Activated T-helper 17 cell treated with anti-CD3 and anti-CD28 coated beads, Interleukin-2, amount 50 U/mL, for 72 hours (primary cell): ENCODE measurements around the gene RBSN. TPM values are rescaled to one million over a fixed set of nuclear protein-coding genes. Genes with fewer than 3 reads are reported as not detected.
"Not testable (repeated sequence)": the region's sequence is repeated elsewhere in the genome, so short reads cannot be mapped to it uniquely, and the experiment has no call there.

Experiments
- ATAC-seq: fragments of 150-1000 bp; cut with Tn5 transposase; replicated peaks from 2 replicates; pipeline ENCODE4 v1.10.0; 2021; ENCODE audit warnings: mild to moderate bottlenecking, moderate library complexity
- H3K27ac Mint-ChIP-seq: one replicate; pipeline ENCODE4 v1.8.0; 2022; ENCODE audit warnings: mixed read lengths
- H3K27me3 Mint-ChIP-seq: one replicate; pipeline ENCODE4 v1.8.0; 2022; ENCODE audit warnings: mixed read lengths
- H3K36me3 Mint-ChIP-seq: one replicate; pipeline ENCODE4 v1.8.0; 2022; ENCODE audit warnings: low read depth, mild to moderate bottlenecking, mixed read lengths
- H3K4me1 Mint-ChIP-seq: one replicate; pipeline ENCODE4 v1.8.0; 2022; ENCODE audit warnings: mixed read lengths
- H3K4me3 Mint-ChIP-seq: one replicate; pipeline ENCODE4 v1.8.0; 2022; ENCODE audit warnings: mild to moderate bottlenecking, mixed read lengths
- H3K9me3 Mint-ChIP-seq: one replicate; pipeline ENCODE4 v1.8.0; 2022; ENCODE audit warnings: mixed read lengths
- total RNA-seq, 2 donors: library from RNA; stranded (reverse); gene quantifications; one replicate each; pipeline ENCODE4 v1.2.3, GENCODE V29; 2022

Gene RBSN
- 10 to 100 TPM; 15.9 to 19.0 TPM for total RNA-seq

GRCh38 chr3:15098503-15099363 is at the start of gene RBSN:
TSS of gene RBSN (minus strand) at chr3:15099148. CDS start at chr3:15096120, 3,028 bp downstream.
- Mint-ChIP-seq H3K9me3 (no peaks in the 10 kb centered on the region), H3K27ac (peak within 1 kb of the TSS; percentile 96), H3K27me3 (no peaks in the 10 kb centered on the region), H3K4me3 (peak within 1 kb of the TSS; percentile 92), H3K4me1 (peaks cover 12% of the 10 kb centered on the region), H3K36me3 (peaks cover 51% of the 10 kb centered on the region)
- ATAC-seq, result peak; percentile 84

DNA sequence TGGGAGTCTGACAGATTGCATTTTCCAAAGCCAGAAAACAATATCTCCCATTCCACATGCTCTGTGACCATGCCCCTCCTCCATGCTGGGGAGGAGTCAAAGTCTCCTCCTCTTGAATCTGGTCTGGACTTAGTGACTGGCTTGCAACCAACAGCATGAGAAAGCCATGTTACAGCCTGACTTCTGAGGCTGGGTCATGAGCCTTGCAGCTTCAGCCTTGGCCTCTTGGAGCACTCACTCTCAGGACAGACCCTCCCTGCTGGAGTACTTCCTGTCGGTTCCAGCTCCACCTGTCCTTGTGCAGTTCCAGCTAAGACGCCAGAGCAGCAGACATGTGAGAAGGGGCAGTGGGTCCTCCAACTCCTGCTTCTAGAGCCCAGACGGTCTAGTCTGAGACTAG is 49.7 kb upstream of the RBSN start:
- H3K36me3 Mint-ChIP-seq, result no peaks in the 10 kb centered on the region
- no peaks in the 10 kb centered on the region for H3K4me1 Mint-ChIP-seq
- no peak for ATAC-seq
- no peak overlapping the region for H3K4me3 Mint-ChIP-seq
- H3K27me3 Mint-ChIP-seq, result peaks cover 34% of the 10 kb centered on the region
- H3K27ac Mint-ChIP-seq, result no peak overlapping the region
- H3K9me3 Mint-ChIP-seq, result no peaks in the 10 kb centered on the region

DNA sequence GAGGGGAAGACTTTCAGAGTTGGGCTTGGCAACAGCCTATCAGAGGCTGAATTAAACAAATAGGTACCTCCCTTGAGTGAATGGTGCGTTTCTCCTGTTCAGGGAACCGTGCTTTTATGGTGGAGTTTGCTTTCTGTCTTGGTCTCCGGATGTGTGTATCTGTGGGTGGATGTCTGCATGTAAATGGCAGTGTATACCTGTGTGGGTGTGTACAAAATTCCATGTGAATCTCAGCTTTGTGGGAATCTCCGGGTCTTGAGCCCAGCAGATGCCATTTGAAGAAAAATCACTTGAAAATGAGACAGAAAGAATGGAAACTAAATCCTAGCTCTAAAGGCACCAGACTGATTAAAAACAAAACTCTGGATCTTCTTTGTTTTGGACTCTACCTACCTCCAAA is 37.9 kb upstream of the RBSN start:
- not testable (repeated sequence) for H3K27ac Mint-ChIP-seq, ATAC-seq, H3K4me3 Mint-ChIP-seq, H3K9me3 Mint-ChIP-seq, H3K36me3 Mint-ChIP-seq, H3K4me1 Mint-ChIP-seq
- peaks cover 30% of the 10 kb centered on the region for H3K27me3 Mint-ChIP-seq

DNA sequence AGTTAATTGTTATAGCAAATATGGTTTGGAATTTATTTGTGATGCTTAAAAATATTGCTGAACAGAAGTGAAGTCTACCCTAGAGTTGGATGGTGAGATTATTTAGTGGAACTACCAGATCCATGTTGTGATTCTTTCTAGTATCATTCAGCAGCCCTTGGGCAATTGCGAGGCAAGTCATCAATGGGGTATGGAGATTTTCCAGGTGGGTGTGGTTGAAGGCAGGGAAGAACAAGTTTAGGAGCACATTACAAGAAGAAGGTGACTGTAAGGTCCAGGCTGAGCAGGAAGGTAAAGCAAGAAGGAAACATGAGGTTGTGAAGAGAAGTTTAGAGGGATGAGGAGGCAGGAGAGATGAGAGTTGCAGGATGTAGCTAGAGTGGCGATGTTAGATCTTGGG is 36.0 kb upstream of the RBSN start:
- H3K4me3 Mint-ChIP-seq, H3K36me3 Mint-ChIP-seq, H3K27ac Mint-ChIP-seq, H3K9me3 Mint-ChIP-seq, ATAC-seq, H3K4me1 Mint-ChIP-seq: not testable (repeated sequence)
- H3K27me3 Mint-ChIP-seq, result peaks cover 27% of the 10 kb centered on the region

DNA sequence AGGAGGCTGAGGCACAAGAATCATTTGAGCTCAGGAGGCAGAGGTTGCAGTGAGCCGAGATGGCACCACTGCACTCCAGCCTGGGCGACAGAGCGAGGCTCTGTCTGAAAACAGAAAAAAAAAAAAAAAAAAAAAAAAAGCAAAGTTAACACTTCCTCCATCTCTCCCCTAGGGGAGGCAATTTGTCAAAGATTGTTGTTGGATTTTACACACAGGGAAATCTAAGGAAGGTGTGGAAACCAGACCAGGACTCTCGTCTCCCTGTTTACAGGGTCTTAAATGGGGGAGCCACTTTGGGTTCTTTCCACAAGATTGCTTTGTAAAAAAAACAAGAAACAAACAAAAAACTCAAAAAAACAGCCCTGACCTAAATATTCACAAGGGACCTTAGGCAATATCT is 29.5 kb upstream of the RBSN start:
- H3K27ac Mint-ChIP-seq, H3K27me3 Mint-ChIP-seq: not testable (repeated sequence)

GRCh38 chr3:15126975-15127374 is 28.0 kb upstream of the RBSN start:
- H3K27ac Mint-ChIP-seq, H3K9me3 Mint-ChIP-seq, H3K4me1 Mint-ChIP-seq, H3K4me3 Mint-ChIP-seq, ATAC-seq, H3K27me3 Mint-ChIP-seq, H3K36me3 Mint-ChIP-seq: not testable (repeated sequence)

More for the DNA sequence above, 29.5 kb upstream of the RBSN start:
- not testable (repeated sequence) for H3K9me3 Mint-ChIP-seq, H3K36me3 Mint-ChIP-seq, H3K4me1 Mint-ChIP-seq, H3K4me3 Mint-ChIP-seq, ATAC-seq

DNA sequence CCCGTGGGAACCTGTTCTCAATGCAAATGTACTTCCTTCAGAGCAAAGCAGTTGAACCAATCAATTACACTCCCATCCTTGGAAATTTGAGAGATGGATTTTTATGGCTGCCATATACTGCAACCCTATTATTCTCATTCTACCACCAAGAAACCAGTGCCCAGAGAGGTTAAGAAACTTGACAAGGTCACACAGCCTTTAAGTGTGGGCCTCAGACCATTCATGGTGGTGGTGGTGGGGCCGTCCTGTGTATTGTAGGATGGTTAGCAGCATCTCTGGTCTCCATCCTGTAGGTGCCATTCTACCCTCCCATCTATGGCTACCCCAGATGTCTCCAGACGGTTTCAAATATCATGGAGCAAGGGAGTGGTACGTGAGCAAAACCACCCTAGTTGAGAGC is 23.4 kb upstream of the RBSN start:
- Mint-ChIP-seq H3K27me3 (peaks cover 5% of the 10 kb centered on the region), H3K27ac (no peak overlapping the region), H3K4me1 (peaks cover 5% of the 10 kb centered on the region), H3K9me3 (no peaks in the 10 kb centered on the region), H3K4me3 (no peak overlapping the region), H3K36me3 (no peaks in the 10 kb centered on the region)
- ATAC-seq, result no peak

- no peak overlapping the region for H3K27ac Mint-ChIP-seq
- peaks cover 5% of the 10 kb centered on the region for H3K4me1 Mint-ChIP-seq
- peaks cover 2% of the 10 kb centered on the region for H3K27me3 Mint-ChIP-seq
- no peaks in the 10 kb centered on the region for H3K36me3 Mint-ChIP-seq
- no peaks in the 10 kb centered on the region for H3K9me3 Mint-ChIP-seq
- H3K4me3 Mint-ChIP-seq, result no peak overlapping the region
- ATAC-seq, result no peak
Measured at GRCh38 chr3:15121936-15122335, 23.0 kb upstream of the RBSN start.

GRCh38 chr3:15120986-15121385 is 22.0 kb upstream of the RBSN start:
- Mint-ChIP-seq H3K27ac (no peak overlapping the region), H3K4me3 (no peak overlapping the region), H3K9me3 (no peaks in the 10 kb centered on the region), H3K4me1 (peaks cover 5% of the 10 kb centered on the region), H3K27me3 (no peaks in the 10 kb centered on the region), H3K36me3 (no peaks in the 10 kb centered on the region)
- ATAC-seq, result peak; percentile 16

GRCh38 chr3:15117011-15117410 is 18.1 kb upstream of the RBSN start:
- no peaks in the 10 kb centered on the region for H3K9me3 Mint-ChIP-seq
- no peak for ATAC-seq
- no peaks in the 10 kb centered on the region for H3K36me3 Mint-ChIP-seq
- H3K4me1 Mint-ChIP-seq, result no peaks in the 10 kb centered on the region
- H3K27me3 Mint-ChIP-seq, result no peaks in the 10 kb centered on the region
- no peak overlapping the region for H3K27ac Mint-ChIP-seq
- no peak overlapping the region for H3K4me3 Mint-ChIP-seq

GRCh38 chr3:15116032-15116669 is 17.2 kb upstream of the RBSN start:
- no peak for ATAC-seq
- H3K4me3 Mint-ChIP-seq, result no peak overlapping the region

GRCh38 chr3:15114466-15115358 is 15.8 kb upstream of the RBSN start:
- H3K27me3 Mint-ChIP-seq, result no peaks in the 10 kb centered on the region
- no peak for ATAC-seq
- H3K4me1 Mint-ChIP-seq, result no peaks in the 10 kb centered on the region
- H3K9me3 Mint-ChIP-seq, result no peaks in the 10 kb centered on the region
- no peaks in the 10 kb centered on the region for H3K36me3 Mint-ChIP-seq
- no peak overlapping the region for H3K4me3 Mint-ChIP-seq
- no peak overlapping the region for H3K27ac Mint-ChIP-seq

More at GRCh38 chr3:15116032-15116669, 17.2 kb upstream of the RBSN start:
- Mint-ChIP-seq H3K36me3 (no peaks in the 10 kb centered on the region), H3K27me3 (no peaks in the 10 kb centered on the region), H3K4me1 (no peaks in the 10 kb centered on the region), H3K9me3 (no peaks in the 10 kb centered on the region), H3K27ac (no peak overlapping the region)

- no peak for ATAC-seq
- Mint-ChIP-seq H3K36me3 (no peaks in the 10 kb centered on the region), H3K9me3 (no peaks in the 10 kb centered on the region), H3K4me1 (no peaks in the 10 kb centered on the region), H3K27ac (no peak overlapping the region), H3K27me3 (peaks cover 3% of the 10 kb centered on the region), H3K4me3 (no peak overlapping the region)
Measured at GRCh38 chr3:15113884-15114283, 14.9 kb upstream of the RBSN start.

DNA sequence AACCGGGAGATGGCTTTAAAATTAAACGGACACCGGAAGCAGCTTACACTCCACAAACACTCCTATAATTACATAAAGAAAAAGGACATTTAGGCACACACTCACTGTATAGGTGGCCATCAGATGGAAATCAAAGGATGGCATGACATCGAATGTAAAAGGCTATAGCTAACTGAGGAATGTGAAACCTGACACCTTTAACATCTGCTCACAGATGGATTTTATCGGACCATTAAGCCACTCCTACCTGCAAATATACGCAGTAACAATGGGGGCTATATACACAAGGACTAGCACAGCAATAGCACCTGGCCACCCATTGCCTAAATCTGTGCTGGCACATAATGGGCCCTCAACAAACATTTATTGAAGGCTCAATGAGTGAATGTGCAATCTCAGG is 14.5 kb upstream of the RBSN start:
- no peaks in the 10 kb centered on the region for H3K4me1 Mint-ChIP-seq
- no peak overlapping the region for H3K27ac Mint-ChIP-seq
- H3K27me3 Mint-ChIP-seq, result peaks cover 3% of the 10 kb centered on the region
- H3K4me3 Mint-ChIP-seq, result no peak overlapping the region
- ATAC-seq, result no peak
- H3K36me3 Mint-ChIP-seq, result no peaks in the 10 kb centered on the region
- H3K9me3 Mint-ChIP-seq, result no peaks in the 10 kb centered on the region
